ENCODE results near the gene GUCY2F. TPM values are rescaled to one million over a fixed set of nuclear protein-coding genes. Genes with fewer than 3 reads are reported as not detected.

Gene GUCY2F
- total RNA-seq, 4 donors from 2014 or later = not detected

- no peaks in the 10 kb centered on the region for H3K4me1 ChIP-seq
- H3K36me3 ChIP-seq = no peaks in the 10 kb centered on the region
- H3K4me3 ChIP-seq (replicated peaks in 1 of 3) = no peak overlapping the region
- 79 to 94% methylated on average over 1 of the region's 1 CpG for WGBS, 2 donors
- DNase-seq = no peak
- no peaks in the 10 kb centered on the region for H3K27me3 ChIP-seq
- no peak overlapping the region for H3K27ac ChIP-seq
- H3K9me3 ChIP-seq = no peaks in the 10 kb centered on the region
- intact Hi-C loops (cut with DNase I) = no loop called here
- TF ChIP-seq CTCF (IDR thresholded peaks at IDR 0.05) (no peak), POLR2A (IDR thresholded peaks at IDR 0.05) (no peak)
Observed at GRCh38 chrX:109374262-109374960, 107.5 kb downstream of the GUCY2F start.

DNA sequence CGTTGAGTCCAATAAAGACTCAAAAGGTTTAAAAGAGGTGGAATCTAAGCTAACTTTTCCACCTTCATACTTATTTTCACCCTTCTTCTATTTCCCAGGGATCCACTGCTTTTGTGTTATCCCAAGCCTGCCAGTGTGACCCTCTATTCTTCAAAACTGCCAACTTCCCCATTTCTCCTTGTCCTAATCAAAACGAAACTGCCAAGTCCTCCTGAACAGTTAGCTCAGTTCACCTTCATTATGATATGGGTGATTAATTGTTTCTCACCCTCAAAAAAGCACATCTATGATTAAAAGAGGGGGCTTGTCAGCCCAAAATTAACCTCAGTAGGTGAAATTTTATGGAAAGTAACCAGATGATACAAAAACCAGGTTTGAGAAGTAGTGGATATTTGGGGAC, 108.4 kb downstream of the GUCY2F start:
- Histone ChIP-seq H3K36me3 (no peaks in the 10 kb centered on the region), H3K4me3 (replicated peaks in 1 of 3) (no peak overlapping the region), H3K27me3 (no peaks in the 10 kb centered on the region), H3K27ac (no peak overlapping the region), H3K9me3 (no peaks in the 10 kb centered on the region), H3K4me1 (no peaks in the 10 kb centered on the region)
- intact Hi-C loops (cut with DNase I) = no loop called here
- TF ChIP-seq CTCF (IDR thresholded peaks at IDR 0.05) = no peak
- TF ChIP-seq POLR2A (IDR thresholded peaks at IDR 0.05) = no peak
- 89 to 92% methylated on average over 2 of the region's 2 CpGs for WGBS, 2 donors
- no peak for DNase-seq

GRCh38 chrX:109372716-109373115, 109.2 kb downstream of the GUCY2F start:
- H3K4me1 ChIP-seq = no peaks in the 10 kb centered on the region
- intact Hi-C loops (cut with DNase I) = no loop called here
- no peak overlapping the region for H3K27ac ChIP-seq
- H3K9me3 ChIP-seq = no peaks in the 10 kb centered on the region
- H3K4me3 ChIP-seq (replicated peaks in 1 of 3) = no peak overlapping the region
- 94 to 95% methylated on average over 2 of the region's 2 CpGs for whole genome bisulfite sequencing, 2 donors
- no peaks in the 10 kb centered on the region for H3K36me3 ChIP-seq
- TF ChIP-seq CTCF (IDR thresholded peaks at IDR 0.05) = no peak
- no peak for TF ChIP-seq POLR2A (IDR thresholded peaks at IDR 0.05)
- DNase-seq = no peak
- H3K27me3 ChIP-seq = no peaks in the 10 kb centered on the region

DNA sequence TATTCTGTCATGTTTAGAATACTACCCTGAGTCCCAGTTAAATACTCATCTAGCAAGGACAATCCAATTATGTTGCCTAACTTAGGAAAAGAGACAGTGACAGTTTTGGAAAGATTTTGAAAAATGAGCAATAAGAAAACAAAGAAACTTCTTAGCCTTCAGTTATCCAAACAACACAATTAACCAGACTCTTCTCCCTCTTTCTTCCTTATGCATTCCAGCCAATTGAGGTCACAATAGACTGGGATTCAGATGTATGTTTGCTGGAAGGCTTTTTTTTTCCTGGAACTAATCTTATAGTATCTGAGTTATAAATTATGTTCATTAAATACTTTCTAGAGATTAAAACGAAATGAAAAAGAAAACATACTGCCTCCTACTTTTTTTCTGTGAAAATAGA, 109.6 kb downstream of the GUCY2F start:
- no peak overlapping the region for H3K27ac ChIP-seq
- H3K9me3 ChIP-seq = no peaks in the 10 kb centered on the region
- no peak for DNase-seq
- intact Hi-C loops (cut with DNase I) = no loop called here
- 42 to 65% methylated on average over 1 of the region's 1 CpG for WGBS, 2 donors
- H3K4me1 ChIP-seq = no peaks in the 10 kb centered on the region
- no peak overlapping the region for H3K4me3 ChIP-seq (replicated peaks in 1 of 3)
- H3K27me3 ChIP-seq = no peaks in the 10 kb centered on the region
- TF ChIP-seq CTCF (IDR thresholded peaks at IDR 0.05) = no peak
- TF ChIP-seq POLR2A (IDR thresholded peaks at IDR 0.05) = no peak
- H3K36me3 ChIP-seq = no peaks in the 10 kb centered on the region

DNA sequence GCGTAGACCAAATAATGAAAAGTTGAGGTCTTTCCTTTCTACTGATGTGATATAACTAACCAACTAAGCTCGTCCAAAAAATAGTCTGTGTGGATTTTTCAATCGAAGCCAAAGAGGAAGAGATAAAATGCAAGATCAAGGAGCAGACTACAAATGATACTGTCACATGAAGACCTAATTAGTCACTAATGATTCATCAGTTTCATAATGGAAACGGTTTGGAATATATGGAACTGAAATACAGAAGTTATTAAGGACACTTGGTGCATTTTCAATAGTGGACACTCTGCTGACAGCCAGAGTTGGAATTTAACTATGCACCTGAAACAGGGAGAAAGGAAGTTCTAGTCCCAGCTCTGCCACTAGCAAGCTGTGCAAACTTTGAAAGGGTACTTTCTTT, 119.8 kb downstream of the GUCY2F start:
- H3K27ac ChIP-seq = no peak overlapping the region
- H3K4me3 ChIP-seq (replicated peaks in 1 of 3) = no peak overlapping the region
- no peaks in the 10 kb centered on the region for H3K4me1 ChIP-seq
- H3K9me3 ChIP-seq = no peaks in the 10 kb centered on the region
- TF ChIP-seq POLR2A (IDR thresholded peaks at IDR 0.05) (no peak), CTCF (IDR thresholded peaks at IDR 0.05) (no peak)
- intact Hi-C loops (cut with DNase I) = no loop called here
- no peaks in the 10 kb centered on the region for H3K27me3 ChIP-seq
- H3K36me3 ChIP-seq = no peaks in the 10 kb centered on the region
- no peak for DNase-seq
- WGBS, 2 donors = 82 to 86% methylated on average over 4 of the region's 4 CpGs
